HG02798 (cell line): Measurements from ENCODE around the gene SLC27A1.
"Not testable (repeated sequence)": the region's sequence is repeated elsewhere in the genome, so short reads cannot be mapped to it uniquely, and the experiment has no call there.

ENCODE experiments used
- ATAC-seq: cut with Tn5 transposase; IDR thresholded peaks from one replicate; pipeline ENCODE4 v1.9.1; 2021; ENCODE audit warnings: mild to moderate bottlenecking; ENCODE audit not compliant: unreplicated experiment, poor library complexity

The SLC27A1 gene

DNA sequence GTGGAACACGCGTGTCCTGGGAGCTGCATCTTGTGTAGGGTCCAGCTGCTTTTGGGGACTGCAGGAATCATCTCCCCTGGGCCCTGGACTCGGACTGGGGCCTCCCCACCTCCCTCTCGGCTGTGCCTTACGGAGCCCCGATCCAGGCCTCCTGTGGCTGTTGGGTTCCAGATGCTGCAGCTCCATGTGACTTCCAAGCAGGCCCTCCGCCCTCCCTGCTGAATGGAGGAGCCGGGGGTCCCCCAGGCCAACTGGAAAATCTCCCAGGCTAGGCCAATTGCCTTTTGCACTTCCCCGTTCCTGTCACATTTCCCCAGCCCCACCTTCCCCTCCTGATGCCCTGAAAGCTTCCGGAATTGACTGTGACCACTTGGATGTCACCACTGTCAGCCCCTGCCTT, 34.9 kb downstream of the SLC27A1 start:
- no peak for ATAC-seq

DNA sequence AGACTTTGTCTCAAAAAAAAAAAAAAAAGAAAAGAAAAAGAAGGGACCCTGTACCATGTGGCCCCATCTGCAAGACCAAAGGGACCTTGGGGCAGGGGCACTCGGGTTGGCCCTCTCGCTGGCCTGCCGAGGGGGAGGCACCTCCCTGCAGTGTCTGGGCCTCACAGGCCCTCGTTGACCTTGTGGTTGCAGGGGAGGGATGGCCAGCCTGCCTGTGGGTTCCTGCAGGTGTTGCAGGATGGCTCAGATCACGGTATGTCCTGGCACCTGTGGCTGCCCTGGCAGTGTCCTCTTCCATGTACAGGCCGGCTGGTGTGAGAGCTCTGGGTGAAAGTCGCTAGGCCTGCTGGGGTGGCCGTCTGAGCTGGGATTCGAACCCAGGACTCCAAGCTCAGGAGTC, 36.4 kb downstream of the SLC27A1 start:
- ATAC-seq: no peak

DNA sequence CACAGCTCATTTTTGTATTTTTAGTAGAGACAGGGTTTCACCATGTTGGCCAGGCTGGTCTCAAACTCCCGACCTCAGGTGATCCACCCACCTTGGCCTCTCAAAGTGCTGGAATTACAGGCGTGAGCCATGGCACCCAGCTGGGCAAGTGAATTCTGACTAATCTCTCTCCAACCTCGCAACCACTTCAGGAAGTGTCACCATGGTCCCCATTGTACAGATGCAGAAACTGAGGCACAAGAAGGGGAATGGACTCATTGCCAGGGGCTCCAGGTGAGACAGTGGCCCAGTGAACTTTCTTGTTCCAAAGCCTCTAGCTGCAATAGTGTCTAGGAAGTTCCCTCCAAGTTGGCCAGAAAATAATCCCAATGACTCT, 38.2 kb downstream of the SLC27A1 start:
- not testable (repeated sequence) for ATAC-seq

DNA sequence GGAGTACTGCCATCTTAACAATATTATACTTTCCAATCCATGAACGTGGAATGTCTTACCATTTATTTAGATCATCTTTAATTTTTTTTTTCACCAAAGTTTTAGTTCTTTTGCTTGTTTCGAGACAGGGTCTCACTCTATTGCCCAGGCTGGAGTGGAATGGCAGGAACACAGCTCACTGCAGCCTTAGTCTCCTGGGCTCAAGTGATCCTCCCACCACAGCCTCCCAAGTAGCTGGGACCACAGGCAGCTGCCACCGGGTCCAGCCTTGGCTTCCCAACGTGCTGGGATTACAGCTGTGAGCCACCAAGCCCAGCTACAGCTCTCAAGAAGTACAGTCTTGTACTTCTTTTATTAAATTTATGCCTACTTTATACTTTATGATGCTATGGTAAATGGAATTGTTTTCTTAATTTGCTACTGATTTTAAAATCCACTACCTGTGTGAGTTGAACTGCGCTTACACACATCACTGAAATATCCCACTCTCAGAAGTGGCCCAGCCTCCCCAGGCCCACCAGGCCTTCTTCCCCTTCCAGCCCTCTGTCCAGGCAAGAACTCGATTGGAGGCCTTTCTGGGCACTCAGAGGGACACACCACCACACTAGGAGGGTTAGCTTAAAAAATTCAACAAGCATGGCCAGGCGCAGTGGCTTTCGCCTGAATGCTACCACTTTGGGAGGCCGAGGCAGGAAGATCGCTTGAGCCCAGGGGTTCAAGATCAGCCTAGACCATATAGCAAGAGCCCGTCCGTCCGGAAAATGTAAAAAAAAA, 40.1 kb downstream of the SLC27A1 start:
- no peak for ATAC-seq

DNA sequence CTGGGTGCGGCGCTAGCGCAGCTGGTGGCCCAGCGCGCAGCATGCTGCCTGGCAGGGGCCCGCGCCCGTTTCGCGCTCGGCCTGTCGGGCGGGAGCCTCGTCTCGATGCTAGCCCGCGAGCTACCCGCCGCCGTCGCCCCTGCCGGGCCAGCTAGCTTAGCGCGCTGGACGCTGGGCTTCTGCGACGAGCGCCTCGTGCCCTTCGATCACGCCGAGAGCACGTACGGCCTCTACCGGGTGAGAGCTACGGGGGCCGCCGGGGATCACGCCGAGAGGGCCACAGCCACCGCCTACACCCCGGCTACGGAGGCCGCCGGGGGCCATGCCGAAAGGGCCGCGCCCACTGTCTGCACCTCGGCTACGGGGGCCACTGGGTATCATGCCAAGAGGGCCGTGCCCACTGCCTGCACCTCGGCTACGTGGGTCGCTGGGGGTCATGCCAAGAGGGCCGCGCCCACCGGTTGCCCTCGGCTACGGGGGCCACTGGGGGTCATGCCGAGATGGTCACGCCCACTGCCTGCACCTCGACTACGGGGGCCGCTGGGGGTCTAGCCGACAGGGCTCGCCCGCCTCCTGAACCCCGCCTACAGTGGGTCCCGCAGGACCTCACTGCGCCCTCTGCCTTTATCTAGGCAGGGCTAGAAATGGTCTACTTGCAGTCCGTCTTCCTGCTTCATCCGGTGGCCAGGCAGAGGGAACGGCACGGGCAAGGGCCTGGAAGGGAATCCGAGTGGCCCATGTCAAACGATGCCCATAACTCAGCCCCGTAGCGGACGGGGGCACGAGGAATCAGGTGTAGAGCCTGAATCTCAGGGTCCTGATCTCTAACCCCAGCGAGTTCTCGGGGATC, 41.6 kb downstream of the SLC27A1 start:
- ATAC-seq: peak; percentile 73

DNA sequence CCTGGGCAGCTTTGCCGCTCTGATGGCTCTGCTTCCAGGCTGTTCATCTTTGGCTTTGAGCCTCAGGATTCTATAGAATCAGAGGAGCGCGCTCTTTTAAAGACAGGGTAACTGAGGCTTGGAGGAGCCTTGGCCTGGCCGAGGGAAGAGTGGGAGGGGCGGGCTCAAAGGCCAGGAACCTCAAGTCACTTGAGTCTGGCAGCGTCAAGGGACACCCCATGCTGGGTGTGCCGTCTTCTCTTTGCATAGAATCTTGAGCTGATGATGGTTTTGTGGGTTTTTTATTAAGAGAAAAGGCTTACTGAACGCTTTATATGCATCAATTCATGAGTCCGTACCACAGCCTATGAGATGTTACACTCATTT, 42.2 kb downstream of the SLC27A1 start:
- no peak for ATAC-seq

DNA sequence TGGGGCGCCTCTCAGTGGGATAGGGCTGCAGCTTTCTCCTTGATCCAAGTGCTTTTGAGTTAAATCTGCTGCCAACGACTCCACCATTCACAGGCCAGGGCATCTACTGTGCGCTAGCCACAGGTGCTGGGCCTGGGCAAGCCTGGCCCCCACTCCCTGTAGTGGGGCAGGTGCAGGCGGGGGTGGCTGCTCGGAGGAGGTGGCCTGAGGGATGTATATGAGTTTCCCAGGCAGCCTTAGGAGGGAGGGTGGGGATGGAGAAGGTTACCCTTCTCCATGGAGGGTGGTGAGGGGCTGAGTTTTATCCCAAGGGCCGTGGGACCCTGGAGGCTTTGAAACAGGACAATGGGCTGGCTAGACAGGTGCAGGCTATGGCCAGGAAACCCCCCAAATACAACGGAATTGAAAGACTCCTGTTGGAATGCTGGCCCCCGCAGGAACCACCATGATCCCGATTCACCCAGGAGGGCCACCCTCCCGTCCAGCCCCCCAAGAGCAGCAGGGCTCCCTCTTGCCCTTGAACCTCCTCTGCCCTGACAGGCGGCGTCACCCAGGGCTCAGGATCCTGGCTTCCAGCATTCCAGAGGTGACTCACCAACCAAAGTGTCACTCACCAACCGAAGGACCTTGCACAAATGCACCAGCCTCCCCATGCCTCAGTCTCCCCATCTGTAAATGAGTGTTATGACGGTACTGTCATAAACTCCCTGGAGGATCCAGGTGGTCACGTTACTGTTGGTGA, 45.3 kb downstream of the SLC27A1 start:
- no peak for ATAC-seq

DNA sequence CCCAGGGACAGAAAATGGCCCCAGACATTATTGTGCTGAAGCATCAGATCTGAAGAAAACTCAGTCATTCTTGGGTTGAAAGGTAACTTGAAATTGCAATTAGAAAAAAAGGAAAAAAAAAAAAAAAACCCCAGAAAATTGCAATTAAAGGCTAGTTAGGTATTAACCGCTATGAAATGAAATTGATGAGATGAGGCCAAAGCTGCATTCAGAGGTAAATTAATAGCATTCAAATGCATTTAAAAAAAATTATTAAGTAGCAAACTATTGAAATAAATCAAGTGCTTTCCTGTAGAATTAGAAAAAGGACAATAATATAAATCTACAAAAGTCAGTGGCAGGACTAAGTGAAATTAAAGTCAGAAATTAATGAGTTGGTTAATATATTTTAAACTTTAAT, 47.6 kb downstream of the SLC27A1 start:
- no peak for ATAC-seq

DNA sequence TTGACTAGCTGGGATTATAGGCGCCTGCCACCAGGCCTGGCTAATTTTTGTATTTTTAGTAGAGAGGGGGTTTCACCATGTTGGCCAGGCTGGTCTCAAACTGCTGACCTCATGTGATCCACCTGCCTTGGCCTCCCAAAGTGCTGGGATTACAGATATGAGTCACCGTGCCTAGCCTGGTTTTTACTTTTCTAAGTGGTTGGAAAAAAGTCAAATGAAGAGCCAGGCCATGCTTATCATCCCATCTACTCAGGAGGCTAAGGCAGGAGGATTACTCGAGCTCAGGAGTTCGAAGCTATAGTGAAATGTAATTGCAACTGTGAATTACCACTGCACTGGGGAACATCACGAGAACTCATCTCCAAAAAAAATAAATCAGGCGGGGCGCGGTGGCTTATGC, 48.3 kb downstream of the SLC27A1 start:
- not testable (repeated sequence) for ATAC-seq

DNA sequence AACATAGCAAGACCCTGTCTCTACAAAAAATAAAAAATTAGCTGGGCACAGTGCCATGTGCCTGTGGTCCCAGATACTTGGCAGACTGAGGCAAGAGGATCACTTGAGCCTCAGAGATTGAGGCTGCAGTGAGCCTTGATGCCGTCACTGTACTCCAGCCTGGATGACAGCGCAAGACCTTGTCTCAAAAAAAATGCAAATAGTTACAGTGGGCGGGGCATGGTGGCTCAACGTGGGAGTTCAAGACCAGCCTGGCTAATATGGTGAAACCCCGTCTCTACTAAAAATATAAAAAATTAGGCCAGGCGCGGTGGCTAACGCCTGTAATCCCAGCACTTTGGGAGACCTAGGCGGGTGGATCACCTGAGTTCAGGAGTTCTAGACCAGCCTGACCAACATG, 49.6 kb downstream of the SLC27A1 start:
- ATAC-seq: no peak

DNA sequence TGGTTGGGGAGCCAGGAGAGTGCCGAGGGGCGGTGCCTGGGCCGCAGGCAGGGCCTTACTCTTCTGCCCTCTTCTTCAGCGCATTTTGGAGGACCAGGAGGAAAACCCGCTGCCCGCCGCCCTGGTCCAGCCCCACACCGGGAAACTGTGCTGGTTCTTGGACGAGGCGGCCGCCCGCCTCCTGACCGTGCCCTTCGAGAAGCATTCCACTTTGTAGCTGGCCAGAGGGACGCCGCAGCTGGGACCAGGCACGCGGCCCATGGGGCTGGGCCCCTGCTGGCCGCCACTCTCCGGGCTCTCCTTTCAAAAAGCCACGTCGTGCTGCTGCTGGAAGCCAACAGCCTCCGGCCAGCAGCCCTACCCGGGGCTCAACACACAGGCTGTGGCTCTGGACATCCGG, 50.5 kb downstream of the SLC27A1 start:
- ATAC-seq: no peak

DNA sequence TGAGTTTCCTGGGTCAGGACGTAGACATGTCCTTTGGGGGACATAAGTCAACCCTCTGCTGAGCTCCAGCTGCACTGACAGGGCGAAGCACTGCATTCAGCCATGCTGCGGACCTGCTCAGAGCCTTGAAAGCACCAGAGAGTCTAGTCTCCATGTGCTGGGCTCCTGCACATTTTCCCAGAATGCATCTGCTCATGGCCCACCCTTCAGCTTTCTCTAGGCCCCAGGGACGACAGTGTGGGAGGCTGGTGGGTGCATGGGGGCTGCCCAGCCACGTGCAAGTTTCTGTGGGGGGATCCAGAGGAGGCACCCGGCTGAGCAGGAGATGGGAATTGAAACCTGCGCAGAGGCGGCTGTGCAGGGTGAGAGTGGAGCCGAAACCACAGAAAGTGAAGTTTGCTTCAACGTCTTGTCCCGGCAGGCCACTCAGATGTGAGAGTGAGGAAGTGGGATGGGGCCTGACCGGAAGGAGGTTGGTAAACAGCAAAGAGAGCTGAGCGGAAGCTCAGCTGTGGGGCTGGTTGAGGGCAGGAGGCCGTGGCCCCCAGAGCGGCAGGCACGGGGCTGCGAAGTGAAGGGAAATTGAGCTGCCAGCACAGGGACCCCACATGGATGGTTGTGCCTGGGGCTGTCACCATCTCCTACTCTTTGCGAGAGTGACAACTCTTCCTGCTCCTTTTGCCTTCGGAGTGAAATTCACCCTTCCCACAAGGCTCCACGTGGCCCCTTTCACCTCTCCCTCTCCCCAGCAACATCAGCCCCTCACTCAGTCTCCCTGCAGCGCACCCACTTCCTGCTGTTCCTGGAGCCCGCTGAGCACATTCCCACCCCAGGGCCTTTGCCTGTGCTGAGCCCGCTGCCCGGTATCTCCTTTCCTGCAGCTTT, 52.9 kb downstream of the SLC27A1 start:
- peak; percentile 87 for ATAC-seq

DNA sequence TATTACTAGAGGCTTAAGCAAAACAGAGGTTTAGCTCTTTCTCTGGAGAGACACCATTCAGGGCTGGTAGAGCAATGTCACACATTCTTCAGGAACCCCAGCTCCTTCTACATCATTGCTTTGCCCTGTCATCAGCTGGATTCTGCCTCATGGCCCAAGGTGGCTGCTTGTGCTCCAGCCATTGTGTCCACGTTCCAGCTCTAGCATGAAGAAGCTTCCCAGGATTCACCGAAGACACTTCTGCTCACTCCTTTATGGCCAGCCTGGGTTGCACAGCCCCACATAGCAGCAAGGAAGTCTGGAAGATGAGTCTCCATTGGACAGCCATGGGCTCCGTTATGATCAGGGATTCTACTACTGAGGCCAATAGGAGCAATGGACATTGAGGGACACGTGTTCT, 54.3 kb downstream of the SLC27A1 start:
- no peak for ATAC-seq

DNA sequence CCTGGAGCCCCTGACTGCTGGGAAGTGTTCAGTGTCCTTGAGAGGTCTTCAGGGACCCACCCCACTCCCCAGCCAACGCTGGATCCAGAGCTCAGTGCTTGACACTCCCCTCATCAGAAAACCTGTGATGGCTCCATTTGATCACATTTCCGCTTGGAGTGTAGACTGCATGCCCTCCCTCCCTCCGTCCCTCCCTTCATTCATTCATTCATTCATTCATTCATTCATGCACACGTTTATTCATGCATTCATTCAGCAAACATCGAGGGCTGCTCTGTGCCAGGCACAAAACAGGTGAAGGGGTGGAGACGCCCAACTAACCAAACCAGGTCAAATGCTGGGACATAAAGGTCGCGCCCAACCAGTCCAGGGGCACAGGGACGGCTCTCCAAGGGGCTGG, 54.8 kb downstream of the SLC27A1 start:
- no peak for ATAC-seq

DNA sequence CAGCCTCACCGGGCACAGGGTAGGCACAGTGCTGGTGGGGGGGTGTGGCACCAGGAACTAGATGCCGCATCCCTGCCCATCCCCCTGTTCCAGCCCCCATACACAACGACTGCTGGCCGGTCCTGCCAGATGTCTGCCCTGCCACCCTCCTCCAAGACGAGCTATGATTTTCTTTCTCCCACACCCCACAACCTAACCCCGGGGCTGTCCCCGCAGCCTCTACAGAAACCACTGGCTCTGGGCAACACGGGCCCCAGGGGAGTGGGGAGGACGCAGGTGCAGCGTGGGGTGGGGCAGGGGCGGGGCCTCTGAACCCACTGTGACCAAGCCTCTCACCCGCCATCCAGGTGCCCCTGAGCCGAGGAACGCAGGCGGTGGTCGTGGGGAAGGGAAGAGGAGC, 56.6 kb downstream of the SLC27A1 start:
- ATAC-seq: peak; percentile 53

DNA sequence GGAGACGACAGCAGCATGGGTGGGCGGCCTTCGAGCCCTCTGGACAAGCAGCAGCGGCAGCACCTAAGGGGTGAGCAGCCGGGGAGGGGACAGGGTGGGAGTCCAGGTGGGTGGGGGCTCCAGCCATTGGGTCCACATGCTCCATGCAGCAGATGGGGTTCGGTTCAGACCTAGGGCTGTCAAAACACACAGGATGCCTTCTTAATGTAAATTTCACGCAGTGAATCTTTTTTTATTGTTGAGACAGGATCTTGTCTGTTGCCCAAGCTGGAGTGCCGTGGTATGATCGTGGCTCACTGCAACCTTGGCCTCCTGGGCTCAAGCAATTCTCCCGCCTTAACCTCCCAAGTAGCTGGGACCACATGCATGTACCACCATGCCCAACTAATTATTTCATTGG, 57.0 kb downstream of the SLC27A1 start:
- no peak for ATAC-seq

DNA sequence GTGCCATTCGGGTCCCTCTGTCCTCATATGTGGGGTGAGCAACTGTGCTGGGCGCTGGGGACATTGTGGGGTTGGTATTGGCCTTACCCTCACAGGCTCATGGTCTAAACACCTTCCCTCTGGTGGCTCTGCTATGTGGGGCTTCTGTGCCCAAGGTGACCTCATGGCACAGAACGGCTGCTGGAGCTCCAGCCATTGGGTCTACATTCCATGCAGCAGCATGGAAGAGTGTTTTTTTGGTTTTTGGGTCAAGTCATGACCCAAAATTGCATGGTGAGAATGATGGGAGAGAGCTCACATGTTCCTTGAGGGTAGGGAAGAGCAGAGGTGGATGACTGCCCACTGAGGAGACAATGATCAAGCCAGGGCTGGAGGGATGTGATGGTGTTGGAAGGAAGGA, 58.3 kb downstream of the SLC27A1 start:
- ATAC-seq: no peak

DNA sequence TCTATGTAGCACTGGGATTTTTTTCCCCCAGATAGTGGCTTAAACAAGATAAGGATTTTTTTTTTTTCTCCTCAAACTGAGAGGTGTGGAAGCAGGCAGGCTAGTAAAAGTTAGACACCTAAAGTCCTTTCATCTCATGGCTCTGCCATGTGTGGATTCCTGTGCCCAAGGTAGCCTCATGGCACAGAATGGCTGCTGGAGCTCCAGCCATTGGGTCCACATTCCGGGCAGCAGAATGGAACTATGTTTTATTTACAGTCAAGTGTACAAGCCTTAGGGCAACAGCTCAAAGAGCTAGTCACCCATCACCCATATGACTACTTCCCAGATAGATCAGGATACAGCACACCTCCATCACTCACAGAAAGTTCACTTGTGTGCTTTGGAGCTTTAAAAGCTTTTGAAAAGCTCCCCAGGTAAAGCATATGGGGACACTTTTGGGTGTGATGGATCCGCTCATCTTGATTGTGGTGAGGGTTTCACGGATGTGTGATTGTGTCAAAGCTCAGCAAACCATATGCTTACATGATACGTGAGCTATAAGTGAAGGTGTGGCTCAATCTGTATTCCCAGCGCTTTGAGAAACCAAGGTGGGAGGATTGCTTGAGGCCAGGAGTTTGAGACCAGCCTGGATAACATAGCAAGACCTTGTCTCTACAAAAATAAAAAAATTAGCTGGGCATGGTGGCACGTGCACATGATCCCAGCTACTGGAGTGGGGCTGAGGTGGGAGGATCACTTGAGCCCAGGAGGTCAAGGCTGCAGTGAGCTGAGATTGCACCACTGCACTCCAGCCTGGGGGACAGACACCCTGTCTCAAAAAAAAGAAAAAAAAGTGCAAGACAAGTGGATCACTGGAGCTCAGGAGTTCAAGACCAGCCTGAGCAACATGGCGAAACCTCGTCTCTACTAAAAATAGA, 59.2 kb downstream of the SLC27A1 start:
- ATAC-seq: no peak

DNA sequence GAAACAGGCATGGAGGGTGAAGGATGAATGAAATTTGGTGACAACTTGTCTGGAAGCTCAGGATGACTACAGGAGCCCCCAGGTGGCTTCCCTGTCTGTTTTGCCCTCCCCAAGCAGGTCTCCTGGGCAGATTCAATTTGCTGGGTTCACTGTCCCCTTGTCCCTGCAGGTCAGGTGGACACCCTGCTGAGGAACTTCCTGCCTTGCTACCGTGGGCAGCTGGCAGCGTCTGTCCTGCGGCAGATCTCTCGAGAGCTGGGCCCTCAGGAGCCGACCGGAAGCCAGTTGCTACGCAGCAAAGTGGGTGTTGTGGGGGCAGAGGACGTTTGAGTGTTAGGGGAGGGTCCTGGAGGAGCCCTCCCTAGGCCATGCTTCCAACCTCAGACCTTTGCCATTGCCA, 60.3 kb downstream of the SLC27A1 start:
- ATAC-seq: no peak
